NCI-H446 (cell line): ENCODE data around the gene RASSF4.

Experiments
- DNase-seq, 2 experiments: peaks; one replicate each; lab custom pipeline; 2025; lab: John Stamatoyannopoulos, UW

The RASSF4 gene, protein sequence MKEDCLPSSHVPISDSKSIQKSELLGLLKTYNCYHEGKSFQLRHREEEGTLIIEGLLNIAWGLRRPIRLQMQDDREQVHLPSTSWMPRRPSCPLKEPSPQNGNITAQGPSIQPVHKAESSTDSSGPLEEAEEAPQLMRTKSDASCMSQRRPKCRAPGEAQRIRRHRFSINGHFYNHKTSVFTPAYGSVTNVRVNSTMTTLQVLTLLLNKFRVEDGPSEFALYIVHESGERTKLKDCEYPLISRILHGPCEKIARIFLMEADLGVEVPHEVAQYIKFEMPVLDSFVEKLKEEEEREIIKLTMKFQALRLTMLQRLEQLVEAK

DNA sequence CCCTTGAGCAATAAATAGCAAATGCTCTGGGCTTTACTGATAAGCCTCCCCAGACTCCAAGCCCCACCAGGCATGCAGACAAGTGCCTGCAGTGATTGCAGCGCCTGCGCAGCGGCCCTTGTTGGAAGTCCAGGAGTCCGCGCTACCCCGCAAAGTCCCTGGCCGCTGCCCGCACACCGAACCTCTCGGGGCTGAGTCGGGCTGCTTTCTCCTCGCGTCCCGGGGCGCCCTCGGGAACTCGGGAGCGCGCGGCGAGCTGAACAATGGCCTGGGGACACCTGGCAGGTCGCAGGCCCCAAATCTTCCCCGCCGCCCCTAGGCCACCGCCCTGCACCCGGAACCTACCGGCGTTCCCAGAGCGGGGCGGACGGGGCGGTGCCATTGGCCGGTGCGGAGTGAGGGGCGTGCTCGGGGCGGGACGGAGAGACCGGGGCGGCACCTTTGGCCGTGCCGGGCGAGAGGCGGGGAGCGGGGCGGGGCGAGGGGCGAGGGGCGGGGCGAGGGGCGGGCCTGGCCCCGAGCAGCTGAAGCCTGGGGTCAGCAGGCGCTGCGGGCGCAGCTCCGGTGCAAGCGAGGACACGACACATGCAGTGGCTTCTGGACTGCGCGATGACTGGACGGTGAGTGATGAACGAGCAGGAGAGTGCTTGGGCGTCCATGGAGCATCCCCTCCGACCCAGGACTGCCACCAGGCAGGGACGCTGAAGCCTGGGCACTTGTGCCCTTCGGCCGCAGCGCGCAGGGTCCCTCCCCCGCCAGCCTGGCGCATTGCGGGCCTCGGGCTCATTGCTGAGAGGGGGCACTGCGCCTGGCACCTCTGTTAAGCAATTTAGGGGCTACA lies at the start of gene RASSF4:
Gene RASSF4, plus strand, starts transcription at position 556 of the 841 bp plus-strand sequence. CDS start 10,401 bp downstream, outside the sequence.
- peak; percentile 27 to 69 for DNase-seq

DNA sequence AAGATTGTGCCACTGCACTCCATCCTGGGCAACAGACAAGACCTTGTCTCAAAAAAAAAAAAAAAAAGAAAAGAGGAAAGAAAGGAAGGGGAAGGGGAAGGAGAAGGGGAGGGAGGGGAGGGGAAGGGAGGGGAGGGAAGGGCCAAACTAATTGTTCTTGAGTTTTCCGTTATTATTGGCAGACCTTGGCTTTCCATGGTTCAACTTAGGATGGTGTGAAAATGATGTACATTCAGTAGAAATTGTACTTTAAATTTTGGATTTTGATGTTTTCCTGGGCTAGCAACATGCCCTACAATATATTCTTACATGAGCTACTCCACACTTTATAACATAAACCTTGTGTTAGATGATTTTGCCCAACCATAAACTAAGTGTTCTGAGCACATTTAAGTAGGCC lies 49.7 kb upstream of the RASSF4 start:
- no peak for DNase-seq

DNA sequence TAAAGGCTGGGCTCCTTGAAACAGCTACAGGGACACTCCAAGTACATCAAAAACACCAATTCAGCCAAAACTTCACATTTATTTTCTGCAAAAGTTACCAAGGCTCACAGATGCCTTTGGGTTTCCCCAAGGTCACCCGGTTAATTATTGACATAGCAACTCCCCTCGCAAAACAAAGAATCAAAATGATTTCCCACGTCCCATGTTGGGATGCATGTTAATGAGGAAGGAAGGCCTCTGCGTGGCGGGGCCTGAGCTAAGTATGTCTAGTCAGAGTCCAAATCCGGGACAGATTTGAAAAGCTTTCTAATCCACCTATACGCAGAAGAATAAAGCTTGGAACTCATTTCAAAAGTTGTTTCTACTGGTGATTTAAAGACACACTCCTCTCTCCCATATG lies 49.0 kb upstream of the RASSF4 start:
- no peak for DNase-seq

DNA sequence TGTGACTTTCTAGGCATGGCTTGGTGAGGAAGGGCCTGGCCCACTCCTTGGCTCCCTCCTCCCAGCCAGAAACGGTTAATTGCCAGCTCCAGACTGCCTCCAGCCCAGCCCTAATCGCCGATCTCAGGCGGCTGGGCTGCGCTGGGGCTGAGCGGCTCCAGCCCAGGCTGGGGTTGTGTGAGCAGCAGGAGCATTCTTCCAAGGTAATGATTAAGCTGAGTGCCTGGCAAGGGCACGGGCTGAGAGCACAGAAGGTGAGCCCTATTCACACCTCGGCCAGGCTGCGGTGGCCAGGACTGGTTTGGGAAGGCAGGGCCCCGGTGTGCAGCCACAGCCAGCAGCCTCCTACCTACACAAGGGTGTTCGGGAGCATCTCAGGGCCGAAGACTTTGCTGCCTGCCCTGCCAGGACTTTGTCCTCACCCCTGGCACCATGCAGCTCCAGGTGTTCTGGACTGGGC lies 48.5 kb upstream of the RASSF4 start, which contains the start of gene TMEM72:
Gene TMEM72, plus strand, starts transcription at position 257 of the 460 bp plus-strand sequence. Its CDS starts 176 bp downstream, at position 433.
- DNase-seq = no peak

DNA sequence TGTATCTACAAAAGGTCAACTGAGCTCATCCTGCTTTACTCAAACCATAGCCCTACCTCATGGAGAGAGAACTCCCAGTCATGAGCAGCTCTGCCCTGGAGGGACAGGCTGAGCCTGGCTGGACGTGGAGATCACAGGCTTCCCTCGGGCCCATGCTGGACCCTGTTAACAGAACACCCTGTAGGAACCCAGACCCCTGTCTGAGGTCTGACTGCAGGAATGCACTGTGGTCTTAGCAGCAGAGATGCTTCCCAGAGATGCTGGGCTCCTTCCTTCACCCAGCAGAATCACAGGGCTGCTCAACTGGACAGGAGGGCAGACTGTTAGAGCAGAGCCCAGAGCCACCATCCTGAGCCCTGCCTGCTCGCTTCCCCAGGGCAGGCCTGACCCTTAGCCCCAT lies 47.7 kb upstream of the RASSF4 start:
- no peak for DNase-seq

DNA sequence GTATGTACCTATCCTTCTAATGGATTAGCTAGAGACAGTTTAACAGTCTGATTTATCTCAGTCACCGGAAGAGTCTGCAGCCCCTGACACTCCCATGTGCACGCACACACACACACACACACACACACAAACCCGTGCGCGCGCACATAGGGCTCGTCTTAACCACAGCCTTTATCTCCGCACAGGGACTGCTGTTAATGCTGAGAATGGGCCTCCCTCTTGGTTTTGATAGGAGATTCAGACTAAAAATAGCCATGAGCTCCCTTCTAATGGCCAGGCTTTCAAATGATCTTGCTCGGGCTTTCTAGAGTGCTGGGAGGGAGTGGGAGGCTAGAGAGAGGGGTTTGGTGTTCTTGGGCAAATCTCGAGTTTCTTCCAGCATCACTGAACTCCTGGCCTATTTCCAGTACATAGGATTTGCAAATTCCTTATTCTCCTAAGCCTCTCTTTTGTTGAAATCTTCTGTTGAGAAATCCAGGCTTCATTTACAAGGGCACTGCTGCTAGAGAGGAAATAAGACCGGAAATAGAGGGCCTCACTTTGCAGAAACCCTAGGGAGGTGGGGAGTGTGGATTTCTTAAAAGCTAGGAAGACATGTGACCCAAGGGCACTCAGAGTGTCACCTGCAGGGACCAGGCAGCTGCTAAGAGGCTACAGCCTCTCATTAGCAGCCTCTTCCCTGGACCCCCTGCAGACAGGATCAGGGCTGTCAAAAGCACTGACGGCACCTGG lies 46.1 kb upstream of the RASSF4 start:
- DNase-seq = no peak

DNA sequence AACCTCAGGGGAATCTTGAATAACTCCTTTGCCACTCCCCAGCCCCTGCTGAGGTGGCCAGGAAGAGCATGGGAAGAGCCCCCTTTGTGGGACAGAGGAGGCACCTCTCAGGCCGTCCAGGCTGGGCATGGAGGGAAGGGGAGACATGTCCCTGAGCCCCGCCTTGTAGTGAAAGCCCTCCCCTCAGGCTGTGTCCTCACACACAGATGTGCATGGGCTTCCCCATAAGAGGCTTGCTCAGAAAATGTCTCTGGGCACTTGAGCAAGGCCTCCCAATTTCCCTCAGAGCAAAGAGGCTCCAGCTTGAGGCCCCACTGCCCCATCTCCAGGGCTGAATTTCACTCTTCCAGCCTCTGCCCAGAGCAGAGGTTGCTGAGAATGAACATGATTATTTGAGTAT lies 44.7 kb upstream of the RASSF4 start:
- DNase-seq = no peak

DNA sequence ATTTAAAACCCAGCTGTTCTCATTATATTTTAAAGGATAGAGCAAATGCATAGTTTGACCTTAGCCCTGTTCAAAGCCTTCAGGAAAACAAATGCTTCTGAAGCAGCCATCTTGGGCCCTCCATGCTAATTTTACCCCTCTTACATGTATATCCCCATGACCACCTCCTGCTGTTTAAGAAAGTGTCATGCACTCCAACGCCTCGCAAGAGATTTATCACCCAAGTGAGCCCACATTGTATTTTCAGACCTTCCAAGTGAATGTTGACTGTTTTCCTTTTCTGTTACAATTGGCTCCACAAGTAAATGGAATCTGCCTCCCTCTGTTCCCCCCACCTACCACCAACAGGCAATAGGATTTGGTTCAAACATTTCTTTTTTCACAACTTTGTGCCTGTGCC lies 43.2 kb upstream of the RASSF4 start:
- no peak for DNase-seq

DNA sequence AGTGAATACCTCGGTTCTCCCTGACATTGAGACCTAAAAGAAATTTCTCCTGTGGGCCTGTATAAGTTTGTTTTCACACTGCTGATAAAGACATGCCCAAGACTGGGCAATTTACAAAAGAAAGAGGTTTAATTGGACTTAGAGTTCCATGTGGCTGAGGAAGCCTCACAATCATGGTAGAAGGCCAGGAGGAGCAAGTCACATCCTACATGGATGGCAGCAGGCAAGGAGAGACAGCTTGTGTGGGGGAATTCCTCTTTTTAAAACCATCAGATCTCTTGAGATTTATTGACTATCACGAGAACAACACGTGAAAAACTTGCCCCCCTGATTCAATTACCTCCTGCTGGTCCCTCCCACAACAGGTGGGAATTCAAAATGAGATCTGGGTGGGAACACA lies 41.8 kb upstream of the RASSF4 start:
- no peak for DNase-seq

DNA sequence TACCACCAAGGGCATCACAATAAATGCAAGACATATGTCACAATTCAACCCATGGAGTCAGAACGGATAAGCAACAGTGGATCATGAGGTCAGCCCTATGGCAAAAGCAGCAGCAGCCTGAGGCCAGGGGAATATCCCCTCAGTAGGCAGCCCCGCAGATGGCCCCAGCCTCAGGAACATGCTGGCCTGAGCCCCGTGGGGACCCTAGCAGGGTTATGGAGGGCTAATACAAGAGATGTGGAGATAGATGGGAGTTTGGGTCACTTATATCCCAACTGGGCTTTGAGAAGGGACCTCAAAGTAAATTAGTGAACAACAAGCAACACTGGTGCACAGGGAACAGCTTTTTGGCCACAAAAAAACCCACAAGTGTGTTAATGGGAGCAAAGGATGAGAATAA lies 39.4 kb upstream of the RASSF4 start:
- DNase-seq = no peak

DNA sequence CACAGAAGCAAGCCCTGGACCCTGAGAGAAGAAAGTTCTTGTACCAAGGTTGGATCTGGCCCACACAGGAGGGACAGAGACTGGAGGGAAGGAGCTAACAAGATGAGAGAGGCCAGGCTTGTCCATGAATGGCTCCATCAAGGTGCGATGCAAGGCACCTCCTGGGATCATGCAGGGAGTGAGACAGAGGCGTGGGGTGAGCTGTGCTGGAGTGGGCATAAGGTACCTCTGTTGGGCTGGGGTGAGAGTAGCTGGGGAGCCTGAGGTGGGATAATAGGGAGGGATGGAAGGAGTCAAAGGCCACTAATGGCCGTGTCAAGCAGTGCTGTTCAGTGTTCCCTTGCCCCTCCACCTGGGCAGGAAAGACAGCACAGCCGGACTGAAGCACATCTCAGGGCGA lies 38.5 kb upstream of the RASSF4 start:
- DNase-seq = no peak

DNA sequence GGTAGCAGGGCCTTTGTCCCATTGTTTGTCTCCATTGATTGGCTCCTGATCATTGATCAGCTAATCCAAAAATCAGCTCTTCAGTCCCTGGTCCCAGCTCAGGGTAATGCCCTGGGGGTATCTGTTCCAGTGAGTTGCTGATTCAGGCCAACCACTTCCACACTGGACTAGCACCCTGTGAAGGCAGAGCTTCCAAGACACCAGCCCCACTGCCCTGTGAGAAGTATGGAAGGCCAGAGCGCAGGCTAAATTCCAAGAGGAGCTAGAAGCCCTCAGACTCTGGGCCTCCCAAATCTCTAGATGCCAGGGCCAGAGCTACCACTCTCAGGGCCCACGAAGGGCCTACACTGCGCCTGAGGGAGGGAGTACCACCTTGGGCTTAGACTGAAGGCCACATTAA lies 38.1 kb upstream of the RASSF4 start:
- no peak for DNase-seq

DNA sequence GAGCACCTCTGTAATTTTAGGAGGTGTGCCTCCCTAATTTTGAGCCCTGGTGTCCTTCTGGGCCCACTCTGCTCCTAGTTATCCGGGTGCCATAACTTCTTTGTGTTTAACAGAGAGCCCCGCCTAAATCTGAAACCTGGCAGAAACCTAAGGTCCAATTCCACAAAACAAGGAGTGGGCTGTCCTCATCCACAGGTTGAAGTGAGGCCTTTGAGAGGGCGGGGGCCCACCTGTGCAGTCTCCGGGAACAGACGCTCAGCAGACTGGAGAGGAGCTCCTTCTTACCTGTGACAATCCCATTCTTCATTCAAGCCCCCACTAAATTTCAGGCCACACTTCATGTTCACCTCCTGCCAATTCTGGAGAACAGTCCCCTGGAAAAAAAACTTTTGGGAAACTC lies 37.6 kb upstream of the RASSF4 start:
- DNase-seq = no peak

DNA sequence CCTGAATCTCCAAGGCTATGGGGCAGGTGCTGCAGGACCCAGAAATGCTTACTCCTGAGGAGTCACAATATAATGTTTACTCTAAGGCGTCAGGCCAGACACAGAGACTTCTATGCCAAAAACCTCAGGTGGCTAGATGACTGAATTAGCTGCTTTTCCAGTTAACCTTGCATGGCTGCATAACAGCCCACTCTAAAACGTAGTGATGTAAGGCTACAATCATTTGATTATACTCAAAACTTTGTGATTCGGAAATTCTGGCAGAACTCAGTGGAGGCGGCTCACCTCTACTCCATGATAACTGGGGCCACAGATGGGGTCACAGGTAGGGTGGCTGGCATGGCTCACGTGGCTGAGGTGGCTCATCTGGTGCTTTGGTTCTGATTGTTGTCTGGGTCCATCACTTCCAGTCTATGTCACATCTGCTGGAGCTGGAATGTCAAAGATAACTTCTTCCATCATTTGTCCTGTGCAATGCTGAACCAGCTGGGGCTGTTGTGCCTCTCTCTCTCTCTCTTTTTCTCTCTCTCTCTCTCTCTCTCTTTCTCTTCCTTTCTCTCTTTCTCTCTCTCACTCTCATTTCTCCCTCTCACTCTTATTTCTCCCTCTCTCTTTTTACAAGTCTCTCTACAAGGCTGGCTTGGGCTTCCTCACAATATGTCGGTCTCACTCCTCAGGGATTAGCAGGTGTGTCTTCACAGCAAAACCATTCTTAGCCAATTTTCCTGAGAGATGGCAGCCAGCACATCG lies 36.6 kb upstream of the RASSF4 start:
- no peak for DNase-seq

DNA sequence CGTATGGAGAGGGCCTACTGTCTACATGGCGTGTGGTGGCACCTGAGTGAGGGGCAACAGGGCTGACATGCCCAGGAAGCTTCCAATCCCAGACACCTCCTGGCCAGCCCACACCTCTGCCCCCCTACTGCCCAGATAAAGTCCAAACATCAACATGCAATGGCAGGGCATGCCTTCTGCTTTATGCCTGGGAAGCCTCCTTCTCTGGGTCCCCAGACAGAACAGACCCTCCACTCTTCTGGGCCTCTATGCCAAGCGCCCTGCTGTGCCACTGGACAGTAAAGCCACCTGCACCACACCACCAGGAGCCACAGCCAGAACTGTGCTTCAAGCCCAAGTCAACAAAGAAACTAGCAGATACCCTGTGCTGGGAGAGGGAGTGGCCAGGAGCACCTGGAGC lies 36.0 kb upstream of the RASSF4 start:
- DNase-seq = no peak

DNA sequence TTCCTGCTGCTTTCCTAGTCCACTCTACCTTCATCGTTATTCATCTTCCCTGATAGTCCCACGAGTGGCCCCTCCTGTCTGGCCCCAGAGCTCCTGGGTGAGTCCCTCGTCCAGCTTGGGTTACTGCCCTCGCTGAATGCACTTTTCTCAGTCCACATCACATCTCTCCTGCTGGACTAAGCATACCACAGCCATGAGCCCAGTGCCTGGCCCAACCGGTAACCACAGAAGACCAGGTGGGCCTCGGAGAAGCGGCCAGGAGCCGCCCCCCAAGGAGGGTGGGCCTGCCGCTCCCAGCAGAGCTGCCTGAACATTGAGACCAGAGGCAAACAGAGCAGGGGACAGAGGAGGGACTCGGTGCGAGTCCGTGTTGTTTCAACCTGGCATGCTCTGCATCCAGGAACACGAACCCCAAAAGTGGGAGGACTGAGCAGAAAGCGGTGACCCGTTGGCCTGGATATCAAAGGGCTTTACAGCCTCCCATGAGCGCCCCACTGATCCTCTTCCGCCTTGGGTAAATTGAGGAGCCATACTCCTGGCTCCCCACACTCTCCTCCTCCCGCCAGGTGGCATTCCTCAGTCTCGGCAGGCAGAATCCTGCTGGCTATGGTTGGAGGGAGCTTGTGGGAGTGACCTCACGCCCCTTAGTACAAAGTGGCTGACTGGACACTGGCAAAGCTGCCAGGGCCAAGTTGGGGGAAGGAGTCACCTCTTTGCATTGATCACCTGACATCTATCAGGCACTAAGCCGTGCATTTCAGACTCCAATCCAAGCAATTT lies 35.2 kb upstream of the RASSF4 start:
- no peak for DNase-seq

DNA sequence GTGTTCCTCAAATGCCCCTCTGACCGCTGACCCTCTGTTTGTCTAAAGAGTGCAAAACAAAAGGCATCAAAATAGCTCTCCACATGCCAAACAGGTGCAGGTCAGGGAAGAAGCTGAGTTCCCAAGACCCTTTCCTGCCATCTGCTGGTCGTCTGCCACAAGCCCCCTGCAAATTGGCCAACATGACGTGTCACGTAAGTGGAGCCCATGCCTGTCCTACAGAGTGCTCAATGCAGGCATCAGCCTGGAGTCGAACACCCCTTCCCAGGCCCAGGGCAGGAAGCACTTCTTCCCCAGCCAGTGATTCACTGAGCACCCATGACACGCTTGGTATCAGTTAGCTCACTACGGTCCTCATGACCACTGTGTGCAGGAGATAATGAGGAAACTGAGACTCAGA lies 34.4 kb upstream of the RASSF4 start:
- no peak for DNase-seq

DNA sequence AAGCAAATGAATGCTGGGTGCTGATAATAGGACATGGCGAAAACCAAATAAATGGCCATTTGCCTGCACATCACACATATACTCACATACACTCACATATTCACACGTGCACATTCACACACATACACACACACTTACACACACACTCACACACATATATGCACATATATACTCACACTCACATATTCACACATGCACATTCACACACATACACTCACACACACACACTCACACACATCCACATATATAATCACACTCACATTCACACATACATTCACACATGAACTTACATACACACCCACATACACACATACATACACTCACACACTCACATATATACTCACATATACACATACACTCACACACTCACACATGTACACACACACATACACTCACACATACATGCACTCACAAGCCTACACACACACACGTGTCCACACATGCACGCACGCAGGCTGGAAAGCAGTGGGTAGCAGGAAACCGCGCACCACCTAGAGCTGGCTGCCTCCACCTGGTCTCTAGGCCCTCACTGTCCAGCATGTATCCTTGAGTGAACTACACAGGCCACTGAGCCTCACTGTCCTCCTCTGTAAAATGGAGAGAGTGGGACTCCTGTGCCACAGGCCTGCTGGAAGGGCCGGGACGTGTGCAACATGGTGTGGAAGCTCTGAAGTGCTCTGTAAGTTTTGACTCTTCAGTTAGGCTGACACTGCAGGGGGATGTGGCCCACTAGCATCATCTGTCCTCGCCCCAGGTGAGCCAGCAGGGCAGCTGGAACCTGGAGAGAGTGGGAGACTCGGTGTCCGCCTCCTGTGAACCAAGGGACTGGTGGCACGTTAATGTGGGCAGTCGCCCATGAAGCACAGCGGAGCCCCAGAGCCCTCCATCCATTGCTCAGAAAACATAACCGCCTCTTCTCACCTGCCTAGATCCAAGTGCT lies 33.5 kb upstream of the RASSF4 start:
- no peak for DNase-seq

DNA sequence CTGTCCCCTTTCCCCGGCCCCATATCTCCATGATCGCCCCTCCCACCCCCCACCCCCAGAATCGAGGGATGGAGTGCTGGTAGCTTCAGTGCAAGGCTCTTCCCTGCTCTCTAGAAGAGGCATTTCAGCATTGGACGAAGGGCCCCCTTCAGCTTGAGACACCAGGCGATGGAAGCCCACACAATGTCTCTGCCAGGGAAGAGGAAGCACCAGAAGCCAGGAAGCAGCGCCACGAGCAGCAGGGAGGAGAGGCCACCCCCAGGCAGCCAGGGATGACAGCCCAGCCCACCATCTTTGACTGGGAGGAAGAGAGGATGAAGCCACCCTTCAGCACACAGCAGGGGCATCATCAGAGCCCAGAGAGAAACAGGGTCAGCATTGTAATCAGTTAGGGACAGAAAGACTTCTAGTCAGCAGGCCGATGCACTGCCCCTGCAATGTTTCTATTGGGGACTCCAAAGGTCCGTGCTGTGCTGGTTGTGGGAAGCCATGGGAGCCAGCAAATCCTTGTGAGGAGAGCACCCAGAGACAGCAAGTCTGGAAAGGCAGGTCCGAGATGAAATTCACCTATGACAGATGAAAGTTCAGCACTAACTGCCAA lies 32.8 kb upstream of the RASSF4 start:
- DNase-seq = no peak
